Gastroesophageal sphincter (tissue), 3 donors: Measurements from ENCODE around the gene CKMT2.

Experiments used
- CTCF ChIP-seq, 4 experiments: fragments of 200-600 bp in 2 of 4; fragments of 450-650 bp in 2 of 4; sonication (generic) in 1 of 4; IDR thresholded peaks; one replicate each; pipeline ENCODE4 v1.5.1; 2017 to 2019; ENCODE audit warnings: antibody characterized with exemption in 4 of 4, mild to moderate bottlenecking in 2 of 4, moderate library complexity in 2 of 4
- POLR2A ChIP-seq, 2 donors: fragments of 450-650 bp; IDR thresholded peaks; one replicate each; pipeline ENCODE4 v1.6.1; 2017; ENCODE audit warnings: antibody characterized with exemption in 2 of 2, mild to moderate bottlenecking in 2 of 2, moderate library complexity in 1 of 2

DNA sequence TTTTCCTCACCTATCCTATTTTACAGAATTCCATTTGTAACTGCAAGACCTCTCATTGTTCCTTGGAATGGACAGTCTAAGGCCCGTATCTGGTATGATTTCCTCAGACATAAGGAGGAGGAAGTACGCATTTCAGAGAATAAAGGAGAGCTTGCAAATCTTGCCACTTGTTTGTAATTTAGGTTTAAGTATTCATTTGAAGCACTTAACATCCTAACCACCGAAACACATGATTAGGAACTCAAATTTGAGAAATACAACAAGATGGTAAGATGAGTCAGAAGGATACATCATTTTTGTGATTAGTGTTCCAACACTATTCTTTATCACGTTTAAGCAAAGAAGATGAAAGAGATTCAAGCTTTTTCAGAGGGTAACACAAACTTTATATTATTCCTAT is 64.4 kb downstream of the CKMT2 start:
- TF ChIP-seq CTCF (IDR thresholded peaks at IDR 0.05): no peak
- no peak for TF ChIP-seq POLR2A (IDR thresholded peaks at IDR 0.05)
